ENCODE data around the gene STRIT1. TPM values are rescaled to one million over a fixed set of nuclear protein-coding genes. Genes with fewer than 3 reads are reported as not detected.

STRIT1 gene
- total and polyA plus RNA-seq, 2 donors (not counting 1 experiment from before 2014, with no cell fraction given): not detected

DNA sequence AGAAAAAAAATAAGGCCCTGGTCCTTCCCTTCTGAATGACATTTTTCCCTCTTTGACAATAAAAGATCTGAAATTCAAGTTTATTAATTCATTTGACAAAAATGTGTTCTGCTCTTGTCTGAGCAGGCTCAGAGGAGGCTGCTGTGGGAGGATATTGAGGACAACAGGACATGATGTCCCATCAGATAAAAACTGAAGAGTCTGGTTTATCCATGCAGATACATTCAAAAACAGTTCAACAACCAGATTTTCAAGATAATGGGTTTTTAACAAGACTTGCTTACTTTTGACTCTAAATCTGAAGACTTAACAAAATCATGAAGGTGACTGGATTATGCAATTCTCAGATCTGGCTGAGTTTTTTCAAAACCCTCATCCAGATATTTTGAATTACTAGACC lies 36.9 kb upstream of the STRIT1 start:
- ChIA-PET POLR2A (no interaction called here), CTCF (no interaction called here)
- TF ChIP-seq EZH2 (IDR thresholded peaks at IDR 0.05; ENCODE audit: borderline replicate concordance, insufficient read depth, low read depth, low read length, poor library complexity, severe bottlenecking): no peak
- TF ChIP-seq, protein P1, sequence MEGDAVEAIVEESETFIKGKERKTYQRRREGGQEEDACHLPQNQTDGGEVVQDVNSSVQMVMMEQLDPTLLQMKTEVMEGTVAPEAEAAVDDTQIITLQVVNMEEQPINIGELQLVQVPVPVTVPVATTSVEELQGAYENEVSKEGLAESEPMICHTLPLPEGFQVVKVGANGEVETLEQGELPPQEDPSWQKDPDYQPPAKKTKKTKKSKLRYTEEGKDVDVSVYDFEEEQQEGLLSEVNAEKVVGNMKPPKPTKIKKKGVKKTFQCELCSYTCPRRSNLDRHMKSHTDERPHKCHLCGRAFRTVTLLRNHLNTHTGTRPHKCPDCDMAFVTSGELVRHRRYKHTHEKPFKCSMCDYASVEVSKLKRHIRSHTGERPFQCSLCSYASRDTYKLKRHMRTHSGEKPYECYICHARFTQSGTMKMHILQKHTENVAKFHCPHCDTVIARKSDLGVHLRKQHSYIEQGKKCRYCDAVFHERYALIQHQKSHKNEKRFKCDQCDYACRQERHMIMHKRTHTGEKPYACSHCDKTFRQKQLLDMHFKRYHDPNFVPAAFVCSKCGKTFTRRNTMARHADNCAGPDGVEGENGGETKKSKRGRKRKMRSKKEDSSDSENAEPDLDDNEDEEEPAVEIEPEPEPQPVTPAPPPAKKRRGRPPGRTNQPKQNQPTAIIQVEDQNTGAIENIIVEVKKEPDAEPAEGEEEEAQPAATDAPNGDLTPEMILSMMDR (IDR thresholded peaks at IDR 0.05): no peak
- Mint-ChIP-seq H3K4me1 (peaks cover 5% of the 10 kb centered on the region), H3K27me3 (no peaks in the 10 kb centered on the region), H3K9me3 (ENCODE audit: insufficient read depth) (no peaks in the 10 kb centered on the region), H3K4me3 (no peak overlapping the region), H3K27ac (no peak overlapping the region)
- Histone ChIP-seq H3K4me1 (ENCODE audit: control insufficient read depth in 2 of 2, insufficient read depth in 2 of 2, low read length in 2 of 2) (no peaks in the 10 kb centered on the region), H3K9me3 (ENCODE audit: control extremely low read depth in 1 of 3, control insufficient read depth in 2 of 3, insufficient read depth in 1 of 3, low read length in 2 of 3) (no peaks in the 10 kb centered on the region), H3K9ac (ENCODE audit: low read length) (no peak overlapping the region), H3K27me3 (replicated peaks in 1 of 4; ENCODE audit: control extremely low read depth in 1 of 4, control insufficient read depth in 3 of 4, insufficient read depth in 4 of 4, low read length in 3 of 4) (no peaks in the 10 kb centered on the region), H3K36me3 (replicated peaks in 1 of 2; ENCODE audit: control extremely low read depth in 1 of 2, control insufficient read depth in 1 of 2, extremely low read depth in 1 of 2, insufficient read depth in 2 of 2, low read length in 1 of 2) (no peaks in the 10 kb centered on the region), H3K4me2 (replicated peaks; ENCODE audit: low read depth, low read length, poor library complexity, severe bottlenecking) (no peak overlapping the region), H3K79me2 (ENCODE audit: control insufficient read depth, insufficient read depth, low read length) (no peaks in the 10 kb centered on the region), H2AFZ (ENCODE audit: insufficient read depth, low read depth, low read length, poor library complexity, severe bottlenecking) (no peak overlapping the region), H3K4me3 (ENCODE audit: control extremely low read depth in 1 of 5, extremely low read depth in 1 of 5, insufficient read depth in 1 of 5, low read depth in 2 of 5, low read length in 4 of 5) (no peak overlapping the region), H4K20me1 (ENCODE audit: control insufficient read depth, insufficient read depth, low read length, poor library complexity, severe bottlenecking) (no peaks in the 10 kb centered on the region), H3K27ac (ENCODE audit: low read length in 2 of 2) (no peak overlapping the region)
- intact Hi-C loops (cut with micrococcal nuclease): no loop called here
- ATAC-seq (ENCODE audit: low read depth) (no peak), DNase-seq (no peak)

DNA sequence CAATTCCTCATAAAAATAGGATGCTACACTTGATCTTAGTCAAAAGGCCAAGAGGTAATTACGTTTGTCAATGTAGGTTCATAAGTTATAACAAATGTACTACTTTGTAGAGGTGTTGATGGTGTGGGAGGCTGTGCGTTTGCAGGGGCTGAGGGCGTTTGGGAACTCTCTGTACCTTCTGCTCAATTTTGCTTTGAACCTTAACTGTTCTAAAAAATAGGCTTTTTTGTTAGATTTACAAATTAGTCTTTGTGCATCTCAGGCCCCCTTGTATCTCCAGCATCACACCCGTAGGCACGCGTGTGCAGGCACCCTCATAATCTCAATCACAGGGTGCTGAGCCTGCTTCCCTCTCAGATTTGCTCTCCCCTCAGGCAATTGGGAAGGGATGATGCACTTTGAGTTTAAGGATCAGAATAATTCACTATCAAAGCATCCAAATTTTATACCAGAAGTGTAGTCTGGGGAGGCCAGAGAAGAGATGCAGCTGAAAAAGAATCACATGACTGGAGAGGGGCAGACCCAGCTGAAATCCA lies 36.1 kb upstream of the STRIT1 start:
- intact Hi-C loops (cut with micrococcal nuclease): no loop called here
- no peak for DNase-seq
- Histone ChIP-seq H3K27ac (ENCODE audit: low read length in 2 of 2) (no peak overlapping the region), H3K4me3 (ENCODE audit: control extremely low read depth in 1 of 5, extremely low read depth in 1 of 5, insufficient read depth in 1 of 5, low read depth in 2 of 5, low read length in 4 of 5) (no peak overlapping the region), H3K9ac (ENCODE audit: low read length) (no peak overlapping the region), H3K36me3 (replicated peaks in 1 of 2; ENCODE audit: control extremely low read depth in 1 of 2, control insufficient read depth in 1 of 2, extremely low read depth in 1 of 2, insufficient read depth in 2 of 2, low read length in 1 of 2) (no peaks in the 10 kb centered on the region), H3K9me3 (ENCODE audit: control extremely low read depth in 1 of 3, control insufficient read depth in 2 of 3, insufficient read depth in 1 of 3, low read length in 2 of 3) (no peaks in the 10 kb centered on the region), H4K20me1 (ENCODE audit: control insufficient read depth, insufficient read depth, low read length, poor library complexity, severe bottlenecking) (no peaks in the 10 kb centered on the region), H3K27me3 (replicated peaks in 1 of 4; ENCODE audit: control extremely low read depth in 1 of 4, control insufficient read depth in 3 of 4, insufficient read depth in 4 of 4, low read length in 3 of 4) (no peaks in the 10 kb centered on the region), H3K79me2 (ENCODE audit: control insufficient read depth, insufficient read depth, low read length) (no peaks in the 10 kb centered on the region), H3K4me2 (replicated peaks; ENCODE audit: low read depth, low read length, poor library complexity, severe bottlenecking) (no peak overlapping the region), H3K4me1 (ENCODE audit: control insufficient read depth in 2 of 2, insufficient read depth in 2 of 2, low read length in 2 of 2) (no peaks in the 10 kb centered on the region), H2AFZ (ENCODE audit: insufficient read depth, low read depth, low read length, poor library complexity, severe bottlenecking) (no peak overlapping the region)
- H3K27ac Mint-ChIP-seq: no peak overlapping the region
- TF ChIP-seq EZH2 (IDR thresholded peaks at IDR 0.05; ENCODE audit: borderline replicate concordance, insufficient read depth, low read depth, low read length, poor library complexity, severe bottlenecking): no peak
- TF ChIP-seq, protein P1 (IDR thresholded peaks at IDR 0.05): no peak
- ChIA-PET POLR2A (no interaction called here), CTCF (no interaction called here)
- no peak for ATAC-seq (ENCODE audit: low read depth)
- no peaks in the 10 kb centered on the region for H3K27me3 Mint-ChIP-seq
- H3K9me3 Mint-ChIP-seq (ENCODE audit: insufficient read depth): no peaks in the 10 kb centered on the region
- no peak overlapping the region for H3K4me3 Mint-ChIP-seq
- WGBS (ENCODE audit: insufficient coverage): no CpG with 5 or more reads among the region's 6 CpGs
- no peaks in the 10 kb centered on the region for H3K4me1 Mint-ChIP-seq

All from B cell (primary cell).